Activated CD8-positive, alpha-beta memory T cell treated with anti-CD3 and anti-CD28 coated beads, Interleukin-2, amount 10 ng/mL, durations not matched to agents 7 days and 5 days (primary cell): ENCODE data around the gene ACOX3. TPM values are rescaled to one million over a fixed set of nuclear protein-coding genes. Genes with fewer than 3 reads are reported as not detected.

Experiments used
- ATAC-seq: fragments of 150-1000 bp; cut with Tn5 transposase; one replicate; pipeline ENCODE4 v1.10.0; 2021; ENCODE audit warnings: moderate library complexity
- CTCF ChIA-PET: fragments of 350-600 bp; sonication (Branson Sonifier 250); formaldehyde crosslinking; loops from one replicate; lab custom pipeline; 2021; ENCODE audit warnings: antibody characterized with exemption; lab: Charles Lee
- DNase-seq: peaks from one replicate; pipeline ENCODE4 v3.0.0-alpha.2; 2020
- H3K27ac Mint-ChIP-seq: one replicate; pipeline ENCODE4 v1.8.0; 2021; ENCODE audit warnings: mild to moderate bottlenecking, mixed read lengths
- H3K27me3 Mint-ChIP-seq: one replicate; pipeline ENCODE4 v1.8.0; 2021; ENCODE audit warnings: mixed read lengths
- H3K36me3 Mint-ChIP-seq: one replicate; pipeline ENCODE4 v1.8.0; 2021; ENCODE audit warnings: mild to moderate bottlenecking, mixed read lengths
- H3K4me1 Mint-ChIP-seq: one replicate; pipeline ENCODE4 v1.8.0; 2021; ENCODE audit warnings: mixed read lengths
- H3K4me3 Mint-ChIP-seq: one replicate; pipeline ENCODE4 v1.8.0; 2021; ENCODE audit warnings: mild to moderate bottlenecking, moderate library complexity, mixed read lengths
- H3K9me3 Mint-ChIP-seq: one replicate; pipeline ENCODE4 v1.8.0; 2022; ENCODE audit warnings: low read depth, mixed read lengths
- total RNA-seq, 2 experiments: library from RNA; stranded (reverse); gene quantifications; one replicate each; pipeline ENCODE4 v1.2.3, GENCODE V29; 2021

The ACOX3 gene
- total RNA-seq, 2 experiments from 2014 or later, result 11.7 to 13.0 TPM

DNA sequence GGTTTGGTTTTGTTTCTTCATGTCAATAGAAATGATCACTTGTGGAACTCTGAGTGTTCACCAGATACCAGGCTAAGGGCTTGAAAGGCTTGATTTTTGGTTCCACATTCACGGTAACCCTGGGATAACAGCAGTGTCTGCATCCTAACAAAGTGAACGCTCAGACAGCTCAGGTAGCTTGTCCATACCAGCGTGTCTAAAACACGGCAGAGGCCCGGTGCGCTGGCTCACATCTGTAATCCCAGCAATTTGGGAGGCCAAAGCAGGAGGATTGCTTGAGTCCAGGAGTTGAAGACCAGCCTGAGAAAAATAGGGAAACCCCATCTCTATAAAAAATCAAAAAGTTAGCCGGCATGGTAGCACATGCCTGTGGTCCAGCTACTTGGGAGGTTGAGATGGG, 122.0 kb downstream of the ACOX3 start:
- H3K9me3 Mint-ChIP-seq, result no peaks in the 10 kb centered on the region
- ATAC-seq (no peak), DNase-seq (peak; percentile 9)
- H3K36me3 Mint-ChIP-seq, result no peaks in the 10 kb centered on the region
- H3K4me1 Mint-ChIP-seq, result no peaks in the 10 kb centered on the region
- peaks cover 8% of the 10 kb centered on the region for H3K27me3 Mint-ChIP-seq
- CTCF ChIA-PET, result no interaction called here
- no peak overlapping the region for H3K4me3 Mint-ChIP-seq
- no peak overlapping the region for H3K27ac Mint-ChIP-seq

- Mint-ChIP-seq H3K4me3 (no peak overlapping the region), H3K9me3 (no peaks in the 10 kb centered on the region), H3K36me3 (no peaks in the 10 kb centered on the region), H3K27me3 (peaks cover 8% of the 10 kb centered on the region), H3K4me1 (no peaks in the 10 kb centered on the region), H3K27ac (no peak overlapping the region)
- DNase-seq, result peak; percentile 8
- ATAC-seq, result no peak
- CTCF ChIA-PET, result interaction anchor here (0.6 kb wide), 1 partner anchor 1134 kb away, joined by 3 read pairs; no protein-coding TSS in a partner anchor
These were observed 123.0 kb downstream of the ACOX3 start for GRCh38 chr4:8317474-8317873.

- H3K27me3 Mint-ChIP-seq, result peaks cover 8% of the 10 kb centered on the region
- H3K36me3 Mint-ChIP-seq, result no peaks in the 10 kb centered on the region
- ATAC-seq (no peak), DNase-seq (peak; percentile 18)
- CTCF ChIA-PET, result no interaction called here
- H3K4me1 Mint-ChIP-seq, result no peaks in the 10 kb centered on the region
- H3K9me3 Mint-ChIP-seq, result no peaks in the 10 kb centered on the region
- H3K27ac Mint-ChIP-seq, result no peak overlapping the region
- H3K4me3 Mint-ChIP-seq, result no peak overlapping the region
These were observed 123.6 kb downstream of the ACOX3 start for GRCh38 chr4:8316911-8317351.

Other genes starting within 250 kb of the ACOX3 start
- gene SH3TC1, start 241.4 kb downstream of the ACOX3 start, total RNA-seq, result 10 to 100 TPM in 1 of 2 experiments, 1 to 10 TPM in 1; 6.0 to 10.7 TPM
- gene HTRA3, start 171.0 kb downstream of the ACOX3 start, total RNA-seq, result not detected
- gene TRMT44, start 54 bp upstream of the ACOX3 start, total RNA-seq, result 10 to 100 TPM; 20.5 to 24.5 TPM
- gene GPR78, start 139.7 kb upstream of the ACOX3 start, total RNA-seq, result not detected
- gene CPZ, start 152.0 kb upstream of the ACOX3 start, total RNA-seq, result not detected